Adrenal gland (tissue), 5 donors: Measurements from ENCODE around the gene TP53TG5.

Experiments
- CTCF ChIP-seq, 6 experiments: fragments of 450-650 bp in 4 of 6; fragments of 200-600 bp in 2 of 6; sonication (generic) in 1 of 6; IDR thresholded peaks; 1 replicate in 5 of 6; 2 replicates in 1 of 6; pipeline versions ENCODE4 v1.5.1 to v1.8.0; 2016 to 2021; ENCODE audit warnings: antibody characterized with exemption in 6 of 6, mild to moderate bottlenecking in 2 of 6, moderate library complexity in 1 of 6
- POLR2A ChIP-seq, 2 donors: fragments of 450-650 bp; IDR thresholded peaks; one replicate each; pipeline ENCODE4 v1.6.1; 2017; ENCODE audit warnings: antibody characterized with exemption in 2 of 2, mild to moderate bottlenecking in 2 of 2, moderate library complexity in 1 of 2
- donor health status: DM: no; HTN: no; CAD: no.

GRCh38 chr20:45358282-45359068 lies 19.6 kb downstream of the TP53TG5 start:
- TF ChIP-seq CTCF (IDR thresholded peaks at IDR 0.05) (no peak), POLR2A (IDR thresholded peaks at IDR 0.05) (peak; percentile 14 to 77)
